OCI-LY7 (cell line): ENCODE measurements around the gene AFG1L. TPM values are rescaled to one million over a fixed set of nuclear protein-coding genes. Genes with fewer than 3 reads are reported as not detected.

Experiments used
- BruUV-seq: library from RNA; stranded (reverse); fragments of 400-500 nt; replicated peaks from 2 replicates; lab custom pipeline; 2021; lab: Mats Ljungman, UMichigan
- CTCF ChIA-PET: fragments of 300-600 bp; sonication (Branson Sonifier 250); formaldehyde crosslinking; loops from one replicate; lab custom pipeline; 2022; ENCODE audit warnings: antibody characterized with exemption; ENCODE audit not compliant: unreplicated experiment; lab: Charles Lee
- POLR2A ChIA-PET: fragments of 300-600 bp; sonication (Branson Sonifier 250); formaldehyde crosslinking; loops from one replicate; lab custom pipeline; 2022; ENCODE audit warnings: antibody characterized with exemption; lab: Charles Lee
- DNase-seq: peaks from one replicate; pipeline ENCODE4 v3.0.0-alpha.2; 2015; ENCODE audit warnings: low spot score
- H2AFZ ChIP-seq: fragments of 200-600 bp; sonication (generic), shearing (Covaris generic); 2 replicates; pipeline ENCODE4 v1.6.1; 2014; ENCODE audit warnings: mild to moderate bottlenecking, antibody characterized with exemption, low read length, moderate library complexity
- H3K27ac ChIP-seq: fragments of 200-600 bp; sonication (generic); 2 replicates; pipeline ENCODE4 v1.5.1; 2014; ENCODE audit warnings: mixed run types, low read depth, mild to moderate bottlenecking, moderate library complexity, low read length, inconsistent platforms; ENCODE audit not compliant: poor library complexity, severe bottlenecking
- H3K36me3 ChIP-seq: fragments of 200-600 bp; sonication (generic); 2 replicates; pipeline ENCODE4 v1.6.1; 2014; ENCODE audit warnings: mild to moderate bottlenecking, antibody characterized with exemption, low read length, moderate library complexity, mixed read lengths; ENCODE audit not compliant: insufficient read depth
- H3K4me1 ChIP-seq: fragments of 200-600 bp; sonication (generic); 2 replicates; pipeline ENCODE4 v1.5.1; 2014; ENCODE audit warnings: mild to moderate bottlenecking, low read length; ENCODE audit not compliant: insufficient read depth, poor library complexity, severe bottlenecking
- H3K4me2 ChIP-seq: fragments of 200-600 bp; sonication (generic); 2 replicates; pipeline ENCODE4 v1.6.1; 2014; ENCODE audit warnings: mild to moderate bottlenecking, low read length
- H3K4me3 ChIP-seq: fragments of 200-600 bp; sonication (generic); 2 replicates; pipeline ENCODE4 v1.5.1; 2014; ENCODE audit warnings: mild to moderate bottlenecking, low read depth, low read length; ENCODE audit not compliant: poor library complexity, severe bottlenecking
- H3K79me2 ChIP-seq: fragments of 200-600 bp; sonication (generic); 2 replicates; pipeline ENCODE4 v1.6.1; 2016; ENCODE audit warnings: low read depth, mild to moderate bottlenecking, low read length, moderate library complexity, mixed read lengths; ENCODE audit not compliant: insufficient read depth
- H3K9me2 ChIP-seq: fragments of 200-600 bp; sonication (generic); 2 replicates; pipeline ENCODE4 v1.6.1; 2016; ENCODE audit warnings: mild to moderate bottlenecking, low read length, mixed read lengths; ENCODE audit not compliant: insufficient read depth
- H3K9me3 ChIP-seq: fragments of 200-600 bp; sonication (generic); 2 replicates; pipeline ENCODE4 v1.6.1; 2014; ENCODE audit warnings: mild to moderate bottlenecking, mixed run types, low read length, mixed read lengths
- H4K20me1 ChIP-seq: fragments of 200-600 bp; sonication (generic); 2 replicates; pipeline ENCODE4 v1.6.1; 2014; ENCODE audit warnings: mild to moderate bottlenecking, antibody characterized with exemption, low read length, moderate library complexity, mixed read lengths; ENCODE audit not compliant: insufficient read depth
- CTCF ChIP-seq: fragments of 200-600 bp; sonication (generic); conservative IDR thresholded peaks from 2 replicates; pipeline ENCODE4 v1.5.1; 2014; ENCODE audit warnings: mild to moderate bottlenecking, antibody characterized with exemption, low read length, moderate library complexity, mixed read lengths
- EZH2phosphoT487 ChIP-seq: fragments of 200-600 bp; sonication (generic); IDR thresholded peaks from 2 replicates; pipeline ENCODE4 v1.6.1; 2018; ENCODE audit warnings: low read depth, borderline replicate concordance, mild to moderate bottlenecking, mixed run types, antibody characterized with exemption, low read length, moderate library complexity, mixed read lengths
- intact Hi-C: fragments of 100-400 bp; cut with micrococcal nuclease; formaldehyde crosslinking; loops from one replicate; pipeline ENCODE4 v1.10.0; 2022; ENCODE audit not compliant: unreplicated experiment
- total RNA-seq, 2 experiments: library from RNA; depleted of rRNA in 1 of 2; stranded (reverse); fragments of >200 nt in 1 of 2; shearing (Covaris generic) in 1 of 2; gene quantifications; 2 replicates each; pipeline ENCODE4 v1.2.3, GENCODE V29; 2014 to 2022

AFG1L gene
- total RNA-seq, 2 experiments from 2014 or later: 8.9 to 9.0 TPM

DNA sequence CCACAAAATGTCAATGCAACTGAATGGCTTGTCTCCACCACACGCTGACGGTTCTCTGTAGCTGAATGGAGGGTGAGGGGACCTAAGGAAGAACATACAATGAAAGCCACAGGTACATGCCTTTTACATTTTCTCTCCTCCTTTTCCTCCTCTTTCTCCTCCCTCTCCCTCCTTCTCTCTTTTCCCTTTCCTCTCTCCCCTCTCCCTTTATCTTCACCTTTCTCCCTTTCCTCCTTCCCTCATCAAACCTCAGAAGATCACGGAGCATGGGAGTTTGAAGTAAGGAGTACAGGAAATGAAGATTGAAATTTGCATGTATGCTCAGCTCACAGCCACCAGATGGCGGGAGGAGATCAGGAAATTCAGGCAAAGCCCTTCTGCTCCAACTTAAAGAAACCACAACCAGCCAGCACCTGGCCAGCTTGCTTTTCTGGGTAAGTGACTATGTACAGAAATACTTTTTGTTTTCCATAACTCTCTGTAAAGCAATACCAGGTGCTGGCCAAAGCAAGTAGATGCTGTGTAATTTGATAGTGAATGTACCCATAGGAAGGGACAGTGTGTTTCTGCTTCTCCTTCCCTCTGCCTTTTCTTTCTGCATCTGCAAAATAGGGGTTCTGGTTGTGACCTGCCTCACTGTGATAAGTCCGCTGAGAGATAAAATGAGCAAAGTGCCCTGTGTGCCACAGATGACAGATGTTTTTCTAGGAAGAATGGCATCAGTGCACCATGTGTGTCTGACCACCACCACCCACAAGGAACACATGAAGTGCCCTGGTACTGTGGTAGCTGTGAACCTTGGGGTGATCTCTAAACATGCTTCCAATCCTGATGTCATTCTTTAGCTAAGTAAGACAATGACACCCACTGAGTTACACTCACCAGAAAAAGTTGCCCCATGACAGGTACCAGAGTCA lies 247.2 kb downstream of the AFG1L start:
- Histone ChIP-seq H3K27ac (peak overlapping the region; percentile 57), H3K36me3 (no peaks in the 10 kb centered on the region), H4K20me1 (no peaks in the 10 kb centered on the region), H3K4me1 (peaks cover 24% of the 10 kb centered on the region), H3K9me2 (no peaks in the 10 kb centered on the region), H3K4me2 (peak overlapping the region; percentile 62), H3K9me3 (peaks cover 11% of the 10 kb centered on the region; the same call in 1 of the 2 replicates), H3K4me3 (peak overlapping the region; percentile 33), H3K79me2 (no peaks in the 10 kb centered on the region), H2AFZ (peak overlapping the region; percentile 75)
- ChIA-PET POLR2A (interaction anchor here (0.6 to 1.6 kb wide), 8 partner anchors 28 to 531 kb away, joined by 3 to 5 read pairs (median 4); no protein-coding TSS in a partner anchor), CTCF (interaction anchor here (0.6 kb wide), 1 partner anchor 901 kb away, joined by 3 read pairs; no protein-coding TSS in a partner anchor)
- DNase-seq: peak; percentile 93
- intact Hi-C loops: loop anchor here (1.0 to 5.0 kb wide), 5 partner anchors 240 to 840 kb away; partner anchors contain the start of gene CD164
- BruUV-seq: no TSS peak
- TF ChIP-seq EZH2phosphoT487: no peak
- peak; percentile 98 for TF ChIP-seq CTCF

DNA sequence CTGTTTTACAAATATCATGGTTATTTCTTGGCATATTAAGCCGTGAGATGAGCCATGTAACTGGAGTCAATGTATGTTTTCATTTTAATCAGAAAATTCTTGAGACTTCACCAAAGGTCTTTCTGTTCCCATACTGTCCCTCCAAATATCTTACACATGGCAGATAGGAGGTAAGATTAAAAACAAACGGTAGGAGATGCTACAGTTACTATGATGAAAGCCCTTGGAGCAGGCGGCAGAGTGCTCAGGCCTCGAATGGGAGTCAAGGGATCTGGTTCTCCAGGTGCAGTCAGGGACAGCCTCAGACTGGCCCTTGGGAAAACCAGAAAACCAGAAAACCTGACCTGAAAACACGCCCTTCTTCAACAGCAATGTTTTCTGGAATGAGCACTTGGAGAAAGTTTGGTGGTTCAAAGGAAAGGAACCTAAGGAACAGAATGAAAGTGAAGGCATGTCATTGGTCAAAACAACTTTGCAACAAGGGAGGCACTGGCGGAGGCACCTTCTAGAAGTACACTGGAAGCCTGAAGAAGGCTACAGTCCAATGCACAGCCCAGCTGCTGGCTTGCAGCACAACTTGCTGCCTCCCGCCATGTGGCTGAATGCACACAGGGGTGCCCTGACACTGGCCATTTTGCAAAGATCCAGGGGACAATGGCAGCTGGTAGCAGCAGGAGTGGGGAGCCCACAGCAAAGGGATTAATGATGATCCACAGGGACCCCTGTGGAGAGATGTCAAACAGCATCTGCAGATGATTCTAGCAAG lies 248.5 kb downstream of the AFG1L start:
- no peak overlapping the region for H3K27ac ChIP-seq
- H3K36me3 ChIP-seq: no peaks in the 10 kb centered on the region
- ChIA-PET POLR2A (interaction anchor here (0.6 to 1.6 kb wide), 5 partner anchors 10 to 529 kb away, joined by 3 to 5 read pairs (median 4); no protein-coding TSS in a partner anchor), CTCF (no interaction called here)
- H2AFZ ChIP-seq: peak overlapping the region; percentile 75
- H3K9me3 ChIP-seq: peaks cover 11% of the 10 kb centered on the region; the same call in 1 of the 2 replicates
- no peaks in the 10 kb centered on the region for H3K9me2 ChIP-seq
- H3K79me2 ChIP-seq: no peaks in the 10 kb centered on the region
- peak; percentile 59 for DNase-seq
- BruUV-seq: no TSS peak
- no peak overlapping the region for H3K4me3 ChIP-seq
- intact Hi-C loops: loop anchor here (5.0 kb wide), 1 partner anchor 839 kb away; the partner anchor contains the start of gene CD164
- H4K20me1 ChIP-seq: no peaks in the 10 kb centered on the region
- TF ChIP-seq CTCF (no peak), EZH2phosphoT487 (no peak)
- peaks cover 24% of the 10 kb centered on the region for H3K4me1 ChIP-seq
- peak overlapping the region; percentile 62 for H3K4me2 ChIP-seq
